IMR-90 (cell line): ENCODE measurements around the gene CARS2.

Experiments used
- BHLHE40 ChIP-seq: fragments of 150-350 bp; IDR thresholded peaks from 2 replicates; pipeline ENCODE4 v1.6.1; 2016; ENCODE audit warnings: mild to moderate bottlenecking, low read depth, low read length
- CEBPB ChIP-seq: IDR thresholded peaks from 2 replicates; pipeline ENCODE4 v1.6.1; 2012; ENCODE audit warnings: low read depth, low read length, improper control_type of control experiment
- CTCF ChIP-seq: conservative IDR thresholded peaks from 2 replicates; pipeline ENCODE4 v1.5.1; 2012; ENCODE audit warnings: mild to moderate bottlenecking, low read depth, low read length, improper control_type of control experiment
- MAFK ChIP-seq: IDR thresholded peaks from 2 replicates; pipeline ENCODE4 v1.6.1; 2012; ENCODE audit warnings: low read depth, low read length, improper control_type of control experiment
- MXI1 ChIP-seq: IDR thresholded peaks from 2 replicates; pipeline ENCODE4 v1.6.1; 2012; ENCODE audit warnings: low read depth, mild to moderate bottlenecking, low read length, moderate library complexity, borderline replicate concordance
- NFE2L2 ChIP-seq: fragments of 150-350 bp; IDR thresholded peaks from 2 replicates; pipeline ENCODE4 v1.6.1; 2016; ENCODE audit warnings: low read depth, mild to moderate bottlenecking, low read length
- POLR2A ChIP-seq: IDR thresholded peaks from 2 replicates; pipeline ENCODE4 v1.6.1; 2012; ENCODE audit warnings: mild to moderate bottlenecking, low read depth, low read length
- RCOR1 ChIP-seq: IDR thresholded peaks from 2 replicates; pipeline ENCODE4 v1.6.1; 2012; ENCODE audit warnings: mild to moderate bottlenecking, low read length, improper control_type of control experiment; ENCODE audit not compliant: insufficient replicate concordance
- RFX5 ChIP-seq: IDR thresholded peaks from 2 replicates; pipeline ENCODE4 v1.8.0; 2012; ENCODE audit warnings: low read depth, mild to moderate bottlenecking, low read length, moderate library complexity
- SMC3 ChIP-seq: fragments of 150-350 bp; IDR thresholded peaks from 2 replicates; pipeline ENCODE4 v1.6.1; 2016; ENCODE audit warnings: low read depth, mild to moderate bottlenecking, antibody characterized with exemption, low read length, moderate library complexity

- TF ChIP-seq RCOR1 (no peak), CEBPB (no peak), CTCF (no peak), POLR2A (no peak), BHLHE40 (no peak), SMC3 (no peak), RFX5 (no peak), MXI1 (no peak), MAFK (no peak), NFE2L2 (no peak)
Observed at GRCh38 chr13:110647365-110647737, 58.6 kb downstream of the CARS2 start.
